ENCODE results near the gene DHFR.

Gene DHFR

GRCh38 chr5:80688648-80689420 is 34.1 kb upstream of the DHFR start:
- TF ChIP-seq, protein P1, sequence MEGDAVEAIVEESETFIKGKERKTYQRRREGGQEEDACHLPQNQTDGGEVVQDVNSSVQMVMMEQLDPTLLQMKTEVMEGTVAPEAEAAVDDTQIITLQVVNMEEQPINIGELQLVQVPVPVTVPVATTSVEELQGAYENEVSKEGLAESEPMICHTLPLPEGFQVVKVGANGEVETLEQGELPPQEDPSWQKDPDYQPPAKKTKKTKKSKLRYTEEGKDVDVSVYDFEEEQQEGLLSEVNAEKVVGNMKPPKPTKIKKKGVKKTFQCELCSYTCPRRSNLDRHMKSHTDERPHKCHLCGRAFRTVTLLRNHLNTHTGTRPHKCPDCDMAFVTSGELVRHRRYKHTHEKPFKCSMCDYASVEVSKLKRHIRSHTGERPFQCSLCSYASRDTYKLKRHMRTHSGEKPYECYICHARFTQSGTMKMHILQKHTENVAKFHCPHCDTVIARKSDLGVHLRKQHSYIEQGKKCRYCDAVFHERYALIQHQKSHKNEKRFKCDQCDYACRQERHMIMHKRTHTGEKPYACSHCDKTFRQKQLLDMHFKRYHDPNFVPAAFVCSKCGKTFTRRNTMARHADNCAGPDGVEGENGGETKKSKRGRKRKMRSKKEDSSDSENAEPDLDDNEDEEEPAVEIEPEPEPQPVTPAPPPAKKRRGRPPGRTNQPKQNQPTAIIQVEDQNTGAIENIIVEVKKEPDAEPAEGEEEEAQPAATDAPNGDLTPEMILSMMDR (IDR thresholded peaks at IDR 0.05), result no peak
- no peak overlapping the region for H3K27ac ChIP-seq
- H3K9me3 ChIP-seq, result no peaks in the 10 kb centered on the region
- no peaks in the 10 kb centered on the region for H3K27me3 ChIP-seq
- no peak overlapping the region for H3K4me3 ChIP-seq (ENCODE audit: low read depth in 1 of 2, low read length in 1 of 2)
- H3K36me3 ChIP-seq, result peaks cover 2% of the 10 kb centered on the region
- no peaks in the 10 kb centered on the region for H3K4me1 ChIP-seq (ENCODE audit: control insufficient read depth in 1 of 2, insufficient read depth in 1 of 2, low read depth in 1 of 2, low read length in 1 of 2)

GRCh38 chr5:80686757-80687156 is 32.0 kb upstream of the DHFR start:
- Histone ChIP-seq H3K4me1 (ENCODE audit: control insufficient read depth in 1 of 2, insufficient read depth in 1 of 2, low read depth in 1 of 2, low read length in 1 of 2) (no peaks in the 10 kb centered on the region), H3K27ac (no peak overlapping the region), H3K9me3 (no peaks in the 10 kb centered on the region), H3K27me3 (no peaks in the 10 kb centered on the region), H3K36me3 (peaks cover 3% of the 10 kb centered on the region), H3K4me3 (ENCODE audit: low read depth in 1 of 2, low read length in 1 of 2) (no peak overlapping the region)
- TF ChIP-seq, protein P1 (IDR thresholded peaks at IDR 0.05), result no peak

GRCh38 chr5:80676706-80677105 is 21.9 kb upstream of the DHFR start:
- no peak overlapping the region for H3K4me3 ChIP-seq (ENCODE audit: low read depth in 1 of 2, low read length in 1 of 2)
- TF ChIP-seq, protein P1 (IDR thresholded peaks at IDR 0.05), result no peak
- H3K9me3 ChIP-seq, result no peaks in the 10 kb centered on the region
- H3K36me3 ChIP-seq, result peaks cover 59% of the 10 kb centered on the region
- H3K27ac ChIP-seq, result no peak overlapping the region
- H3K27me3 ChIP-seq, result no peaks in the 10 kb centered on the region
- H3K4me1 ChIP-seq (ENCODE audit: control insufficient read depth in 1 of 2, insufficient read depth in 1 of 2, low read depth in 1 of 2, low read length in 1 of 2), result peaks cover 0 to 3% of the 10 kb centered on the region in 2 experiments

- H3K9me3 ChIP-seq, result no peaks in the 10 kb centered on the region
- TF ChIP-seq, protein P1 (IDR thresholded peaks at IDR 0.05), result peak; percentile 87
- peaks cover 44% of the 10 kb centered on the region for H3K36me3 ChIP-seq
- H3K27me3 ChIP-seq, result no peaks in the 10 kb centered on the region
- H3K4me1 ChIP-seq (ENCODE audit: control insufficient read depth in 1 of 2, insufficient read depth in 1 of 2, low read depth in 1 of 2, low read length in 1 of 2), result peaks cover 0 to 3% of the 10 kb centered on the region in 2 experiments
- no peak overlapping the region for H3K4me3 ChIP-seq (ENCODE audit: low read depth in 1 of 2, low read length in 1 of 2)
- H3K27ac ChIP-seq, result no peak overlapping the region
Observed at GRCh38 chr5:80672140-80672736, 17.5 kb upstream of the DHFR start.

- no peaks in the 10 kb centered on the region for H3K9me3 ChIP-seq
- peaks cover 31% of the 10 kb centered on the region for H3K36me3 ChIP-seq
- H3K4me3 ChIP-seq (ENCODE audit: low read depth in 1 of 2, low read length in 1 of 2), result no peak overlapping the region
- no peak overlapping the region for H3K27ac ChIP-seq
- no peaks in the 10 kb centered on the region for H3K4me1 ChIP-seq (ENCODE audit: control insufficient read depth in 1 of 2, insufficient read depth in 1 of 2, low read depth in 1 of 2, low read length in 1 of 2)
- TF ChIP-seq, protein P1 (IDR thresholded peaks at IDR 0.05), result no peak
- H3K27me3 ChIP-seq, result no peaks in the 10 kb centered on the region
Observed at GRCh38 chr5:80668016-80668969, 13.5 kb upstream of the DHFR start.

All from neutrophil (primary cell).